Endothelial cell of umbilical vein (primary cell): ENCODE results near the gene TOP1. TPM values are rescaled to one million over a fixed set of nuclear protein-coding genes. Genes with fewer than 3 reads are reported as not detected.

Experiments used
- BruUV-seq: library from RNA; stranded (reverse); fragments of 400-500 nt; replicated peaks from 2 replicates; lab custom pipeline; 2021; lab: Mats Ljungman, UMichigan
- CTCF ChIA-PET: fragments of 300-600, 350-600 bp; sonication (Branson Sonifier 250); formaldehyde crosslinking; loops from one replicate; lab custom pipeline; 2021; ENCODE audit warnings: antibody characterized with exemption, inconsistent platforms; lab: Charles Lee
- POLR2A ChIA-PET: fragments of 300-600, 350-600 bp; sonication (Branson Sonifier 250); formaldehyde crosslinking; loops from one replicate; lab custom pipeline; 2021; ENCODE audit warnings: antibody characterized with exemption, inconsistent platforms; lab: Charles Lee
- DNase-seq: peaks from one replicate; pipeline ENCODE4 v3.0.0-alpha.2; 2011; ENCODE audit warnings: low read depth, low spot score
- FAIRE-seq: peaks from 2 replicates; lab custom pipeline; 2011; peaks lifted over from hg19 to GRCh38; lab: Jason Lieb, UNC
- H2AFZ ChIP-seq: 2 replicates; pipeline ENCODE4 v1.6.0; 2012; ENCODE audit warnings: low read depth, low read length, control low read depth, inconsistent platforms
- H3K27ac ChIP-seq: 2 replicates; pipeline ENCODE4 v1.5.1; 2011; ENCODE audit warnings: low read depth, mild to moderate bottlenecking, control low read depth, low read length, moderate library complexity; ENCODE audit not compliant: insufficient read depth
- H3K27me3 ChIP-seq, 2 experiments: 2 replicates each; pipeline versions ENCODE4 v1.6.0 to v1.6.1; 2011; ENCODE audit warnings: low read length in 2 of 2, mixed read lengths in 1 of 2; ENCODE audit not compliant: control insufficient read depth in 2 of 2, insufficient read depth in 2 of 2
- H3K36me3 ChIP-seq, 2 experiments: 2 replicates in 1 of 2; 3 replicates in 1 of 2; pipeline ENCODE4 v1.5.1; 2011; ENCODE audit warnings: low read length in 2 of 2, mild to moderate bottlenecking in 1 of 2, moderate library complexity in 1 of 2; ENCODE audit not compliant: control insufficient read depth in 2 of 2, insufficient read depth in 2 of 2; ENCODE audit errors: extremely low read depth in 1 of 2
- H3K4me1 ChIP-seq: 3 replicates; pipeline ENCODE4 v1.5.1; 2011; ENCODE audit warnings: mild to moderate bottlenecking, low read length; ENCODE audit not compliant: control insufficient read depth, insufficient read depth; ENCODE audit errors: extremely low read depth
- H3K4me2 ChIP-seq: 2 replicates; pipeline ENCODE4 v1.6.1; 2011; ENCODE audit warnings: low read length, control low read depth, mixed read lengths; ENCODE audit not compliant: insufficient read depth
- H3K4me3 ChIP-seq, 3 experiments: fragments of 200-600 bp in 1 of 3; sonication (generic), shearing (Covaris generic) in 1 of 3; replicated peaks in 1 of 3; 2 replicates each; pipeline ENCODE4 v1.5.1; 2011 to 2016; ENCODE audit warnings: control low read depth in 3 of 3, low read length in 3 of 3, mild to moderate bottlenecking in 2 of 3, inconsistent platforms in 1 of 3, low read depth in 1 of 3, moderate library complexity in 1 of 3; ENCODE audit not compliant: insufficient read depth in 1 of 3
- H3K79me2 ChIP-seq: 2 replicates; pipeline ENCODE4 v1.6.0; 2012; ENCODE audit warnings: low read length, inconsistent platforms; ENCODE audit not compliant: control insufficient read depth, insufficient read depth
- H3K9ac ChIP-seq: replicated peaks from 2 replicates; pipeline ENCODE3; 2011; ENCODE audit warnings: low read length, control low read depth; ENCODE audit not compliant: insufficient read depth; ENCODE audit errors: extremely low read depth
- H3K9me1 ChIP-seq: replicated peaks from 3 replicates; pipeline ENCODE4 v1.6.0; 2011; ENCODE audit warnings: mild to moderate bottlenecking, low read length; ENCODE audit not compliant: control insufficient read depth, insufficient read depth; ENCODE audit errors: extremely low read depth
- H3K9me3 ChIP-seq: replicated peaks from 2 replicates; pipeline ENCODE4 v1.5.1; 2012; ENCODE audit warnings: low read length, inconsistent platforms; ENCODE audit not compliant: control insufficient read depth, insufficient read depth
- H4K20me1 ChIP-seq: replicated peaks from 2 replicates; pipeline ENCODE3; 2011; ENCODE audit warnings: mild to moderate bottlenecking, low read length; ENCODE audit not compliant: control insufficient read depth, insufficient read depth; ENCODE audit errors: extremely low read depth
- CTCF ChIP-seq, 2 donors: IDR thresholded peaks; 1 replicate in 1 of 2; 2 replicates in 1 of 2; pipeline ENCODE4 v1.5.1; 2011; ENCODE audit warnings: low read length in 2 of 2, mild to moderate bottlenecking in 2 of 2, moderate library complexity in 2 of 2, control low read depth in 1 of 2, inconsistent platforms in 1 of 2, low read depth in 1 of 2; ENCODE audit not compliant: insufficient read depth in 1 of 2; ENCODE audit errors: extremely low read depth in 1 of 2
- EZH2 ChIP-seq: IDR thresholded peaks from 2 replicates; pipeline ENCODE4 v1.6.1; 2012; ENCODE audit warnings: borderline replicate concordance, low read depth, mild to moderate bottlenecking, moderate library complexity, low read length, inconsistent platforms; ENCODE audit not compliant: severe bottlenecking
- FOS ChIP-seq: IDR thresholded peaks from 2 replicates; pipeline ENCODE4 v1.6.1; 2011; ENCODE audit warnings: mild to moderate bottlenecking, low read length, moderate library complexity, borderline replicate concordance; ENCODE audit not compliant: insufficient read depth
- GATA2 ChIP-seq: IDR thresholded peaks from 2 replicates; pipeline ENCODE4 v1.7.0; 2011; ENCODE audit warnings: low read depth, mild to moderate bottlenecking, moderate library complexity, mixed read lengths, low read length; ENCODE audit not compliant: insufficient read length, insufficient read depth
- JUN ChIP-seq: IDR thresholded peaks from 2 replicates; pipeline ENCODE4 v1.6.1; 2011; ENCODE audit warnings: borderline replicate concordance, low read depth; ENCODE audit not compliant: insufficient read length, insufficient read depth
- MAX ChIP-seq: IDR thresholded peaks from 2 replicates; pipeline ENCODE4 v1.6.1; 2011; ENCODE audit not compliant: insufficient read depth, insufficient read length
- MYC ChIP-seq: IDR thresholded peaks from one replicate; pipeline ENCODE4 v1.6.1; 2011; ENCODE audit warnings: mild to moderate bottlenecking, low read depth, low read length
- POLR2A ChIP-seq: IDR thresholded peaks from 2 replicates; pipeline ENCODE4 v1.6.1; 2012; ENCODE audit warnings: low read depth, mild to moderate bottlenecking, control low read depth, low read length
- POLR2AphosphoS5 ChIP-seq: IDR thresholded peaks from 2 replicates; pipeline ENCODE4 v1.6.1; 2012; ENCODE audit warnings: low read depth, mild to moderate bottlenecking, control low read depth, low read length, moderate library complexity; ENCODE audit not compliant: insufficient read depth
- dilution Hi-C: fragments of 300-500 bp; cut with MboI; formaldehyde crosslinking; loops from one replicate; pipeline ENCODE4 v1.15.0; 2019; ENCODE audit warnings: low sequenced_read_pairs; ENCODE audit not compliant: extremely low pct_ligation_motif_present
- intact Hi-C: fragments of 100-400 bp; cut with micrococcal nuclease; formaldehyde crosslinking; loops from one replicate; pipeline ENCODE4 v1.10.0; 2022
- polyA plus RNA-seq, 4 experiments: library from polyadenylated mRNA; depleted of rRNA in 3 of 4; stranded (reverse) in 3 of 4; unstranded in 1 of 4; fragments of >200 nt; gene quantifications; 2 replicates each; pipeline versions ENCODE4 v1.2.1 to v1.2.3, GENCODE V29; 2011 to 2012; ENCODE audit warnings: missing spikeins in 1 of 4
- total RNA-seq: library from RNA; stranded (reverse); gene quantifications from 2 replicates; pipeline ENCODE4 v1.2.3, GENCODE V29; 2021

The TOP1 gene
- total and polyA plus RNA-seq, 2 donors (not counting 3 experiments of a cell fraction or from before 2014, with no cell fraction given), result 7.0 to 77.4 TPM

GRCh38 chr20:41085606-41086005, 57.0 kb downstream of the TOP1 start:
- Histone ChIP-seq H3K4me3 (no peak overlapping the region), H3K36me3 (peaks cover 6 to 28% of the 10 kb centered on the region in 2 experiments), H4K20me1 (no peaks in the 10 kb centered on the region), H3K9me1 (no peaks in the 10 kb centered on the region), H2AFZ (no peak overlapping the region), H3K27ac (no peak overlapping the region), H3K79me2 (peaks cover 5% of the 10 kb centered on the region), H3K27me3 (no peaks in the 10 kb centered on the region), H3K9ac (no peak overlapping the region), H3K4me1 (peaks cover 1% of the 10 kb centered on the region), H3K9me3 (no peaks in the 10 kb centered on the region), H3K4me2 (no peak overlapping the region)
- FAIRE-seq, result no peak
- no peak for TF ChIP-seq POLR2AphosphoS5
- TF ChIP-seq EZH2, result no peak
- no peak for TF ChIP-seq CTCF (IDR thresholded peaks at IDR 0.05; ENCODE audit: extremely low read depth in 1 of 2, insufficient read depth in 1 of 2, low read depth in 1 of 2, low read length in 2 of 2)
- no peak for TF ChIP-seq MAX
- TF ChIP-seq JUN, result no peak
- TF ChIP-seq POLR2A, result no peak
- no peak for TF ChIP-seq FOS
- TF ChIP-seq GATA2, result no peak
- no peak for TF ChIP-seq MYC
- intact Hi-C loops (no loop called here), dilution Hi-C loops (no loop called here)
- no peak for DNase-seq
- POLR2A ChIA-PET, result no interaction called here
- CTCF ChIA-PET, result interaction anchor here (1.0 to 4.0 kb wide), 5 partner anchors 10 to 123 kb away, joined by 3 to 20 read pairs (median 3); no protein-coding TSS in a partner anchor
- no TSS peak for BruUV-seq
